NCI-H1105 (cell line): ENCODE measurements around the gene MTG1.

ENCODE experiments used
- DNase-seq: peaks from one replicate; lab custom pipeline; 2025; lab: John Stamatoyannopoulos, UW

Gene MTG1, protein sequence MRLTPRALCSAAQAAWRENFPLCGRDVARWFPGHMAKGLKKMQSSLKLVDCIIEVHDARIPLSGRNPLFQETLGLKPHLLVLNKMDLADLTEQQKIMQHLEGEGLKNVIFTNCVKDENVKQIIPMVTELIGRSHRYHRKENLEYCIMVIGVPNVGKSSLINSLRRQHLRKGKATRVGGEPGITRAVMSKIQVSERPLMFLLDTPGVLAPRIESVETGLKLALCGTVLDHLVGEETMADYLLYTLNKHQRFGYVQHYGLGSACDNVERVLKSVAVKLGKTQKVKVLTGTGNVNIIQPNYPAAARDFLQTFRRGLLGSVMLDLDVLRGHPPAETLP

DNA sequence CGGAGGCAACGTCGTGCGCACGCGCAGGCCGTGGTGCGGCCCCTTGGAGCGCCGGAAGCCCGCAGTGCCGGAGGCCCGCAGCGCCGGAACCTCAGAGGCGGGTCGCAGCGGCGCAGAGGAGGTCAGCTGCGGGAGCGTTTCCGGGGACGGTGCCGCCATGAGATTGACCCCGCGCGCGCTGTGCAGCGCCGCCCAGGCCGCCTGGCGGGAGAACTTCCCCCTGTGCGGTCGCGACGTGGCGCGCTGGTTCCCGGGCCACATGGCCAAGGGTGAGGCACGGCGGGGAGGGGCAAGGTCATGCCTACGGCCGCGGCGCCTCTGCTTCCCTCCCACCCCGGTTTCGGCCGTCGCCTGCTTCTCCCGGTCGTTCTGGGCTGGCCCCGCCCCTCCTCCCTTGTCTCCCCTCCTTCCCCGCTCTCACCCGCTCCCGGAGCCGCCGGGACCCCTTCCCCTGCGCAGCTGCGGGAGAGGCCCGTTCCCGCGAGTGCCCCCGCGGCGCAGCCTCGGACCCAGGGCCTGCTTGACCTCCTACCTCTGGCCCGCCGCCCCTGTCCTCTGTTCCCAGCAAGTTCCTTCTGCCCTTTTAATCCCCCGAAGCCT lies at the start of gene MTG1:
TSS of gene MTG1 (plus strand) at position 94 of the 600 bp plus-strand sequence. CDS start at position 158, 64 bp downstream.
- DNase-seq, result peak; percentile 82

DNA sequence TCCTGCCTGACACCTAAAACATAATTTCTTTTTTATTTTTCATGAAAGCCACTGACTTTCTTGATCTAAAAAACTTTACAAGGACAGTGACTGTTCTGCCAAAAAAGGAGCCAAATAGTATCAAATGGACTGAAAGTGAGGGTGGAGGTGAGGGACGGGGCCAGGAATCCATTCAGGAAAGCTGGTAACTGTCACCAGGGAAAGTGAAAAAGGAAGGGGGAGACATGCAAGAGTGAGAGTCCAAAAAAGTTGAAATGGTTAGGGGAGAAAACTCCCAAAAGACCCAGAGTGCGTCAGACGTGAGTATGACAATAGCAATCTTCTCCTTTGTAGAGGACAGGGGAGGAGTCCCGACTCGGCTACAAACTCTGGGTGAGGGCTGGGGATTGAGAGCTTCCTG lies 49.7 kb upstream of the MTG1 start:
- no peak for DNase-seq

DNA sequence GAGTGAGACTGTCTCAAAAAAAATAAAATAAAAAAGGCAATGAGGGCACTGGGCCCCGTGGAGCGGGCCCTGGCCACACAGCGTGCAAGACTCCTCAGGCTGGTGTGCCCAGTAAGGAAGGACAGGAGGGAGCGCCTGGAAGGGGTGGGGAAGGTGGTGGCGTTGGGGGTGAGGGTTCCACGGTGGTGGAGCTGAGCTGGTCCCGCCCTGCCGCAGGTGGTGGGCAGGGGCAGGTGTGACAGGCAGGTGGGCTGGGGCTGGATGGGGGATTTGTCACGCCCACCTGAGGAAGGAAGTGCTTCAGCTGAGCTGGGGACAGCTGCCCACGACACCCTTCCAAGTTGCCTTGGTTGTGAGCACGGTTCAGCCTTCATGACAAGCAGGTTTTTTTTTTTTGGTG lies 47.5 kb upstream of the MTG1 start:
- no peak for DNase-seq

DNA sequence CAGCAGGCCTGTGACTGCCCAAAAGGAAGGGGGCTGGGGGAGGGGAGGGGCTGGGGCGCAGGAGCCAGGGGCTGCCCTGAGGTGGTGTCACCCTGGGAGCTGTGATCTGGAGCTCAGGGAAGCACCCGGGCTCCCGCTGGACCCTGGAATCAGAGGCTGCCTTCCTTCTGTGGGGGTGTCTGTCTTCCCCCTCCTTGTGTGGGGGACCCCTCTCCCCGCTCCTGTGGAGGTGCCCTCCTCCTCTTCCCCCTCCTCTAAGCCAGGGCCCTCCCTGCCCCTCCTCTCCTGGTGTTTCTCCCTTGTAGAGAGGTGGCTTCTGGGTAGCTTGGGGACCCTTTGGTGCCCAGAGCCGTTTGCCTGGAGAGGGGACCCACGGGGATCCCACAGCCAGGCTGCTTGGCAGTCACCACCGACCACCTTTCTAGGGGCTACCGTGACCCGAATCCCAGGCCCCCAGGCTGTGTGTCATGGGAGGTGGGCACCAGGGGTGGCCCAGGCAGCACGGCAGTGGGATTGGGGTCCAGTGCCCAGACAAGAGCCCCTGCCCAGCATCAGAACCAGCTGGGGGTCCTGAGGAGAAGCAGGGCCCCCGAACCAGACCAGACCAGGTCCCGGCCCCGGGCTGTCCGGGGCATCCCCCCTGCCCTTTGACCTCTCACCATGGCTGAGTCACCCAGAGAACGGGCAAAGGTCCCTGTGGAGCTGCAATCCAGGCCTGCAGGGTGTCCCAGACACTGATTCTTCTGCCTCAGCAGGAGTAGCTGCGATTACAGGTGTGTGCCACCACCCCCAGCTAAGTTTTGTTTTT lies 46.0 kb upstream of the MTG1 start:
- DNase-seq, result no peak

DNA sequence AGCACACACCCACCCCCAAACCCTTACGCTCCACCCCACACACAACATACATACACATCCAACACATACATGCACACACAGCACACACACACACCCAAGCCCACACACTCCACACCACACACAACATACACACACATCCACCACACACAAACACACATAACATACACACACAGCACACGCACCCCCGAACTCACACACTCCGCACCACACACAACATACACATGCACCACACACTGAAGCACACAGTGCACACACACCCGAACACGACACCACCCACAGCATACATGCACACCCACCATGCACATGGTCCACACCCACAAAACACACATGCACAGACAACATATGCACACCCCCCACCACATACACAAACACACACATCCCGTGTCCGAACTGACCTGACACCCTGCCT lies 44.8 kb upstream of the MTG1 start:
- no peak for DNase-seq

DNA sequence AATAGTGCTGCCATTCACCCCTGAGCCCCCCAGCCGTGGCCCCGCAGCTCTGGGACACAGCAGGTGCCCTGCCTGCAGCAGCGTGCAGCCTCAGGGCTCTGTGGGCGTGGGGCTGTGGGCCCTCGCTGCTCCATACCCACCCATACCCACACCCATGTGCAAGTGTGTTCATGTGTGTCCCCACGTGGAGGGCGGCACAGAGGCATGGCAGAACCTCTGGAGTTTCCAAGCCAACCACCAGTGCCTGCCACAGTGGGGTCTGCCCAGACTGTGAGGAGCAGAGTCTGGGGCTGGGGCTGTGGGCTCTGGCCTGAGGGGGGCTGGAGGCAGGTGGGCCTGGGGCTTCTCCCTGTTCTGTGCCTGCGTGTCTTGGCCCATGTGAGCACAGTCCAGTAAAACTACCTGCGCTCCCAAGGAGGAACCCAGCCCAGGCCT lies 44.4 kb upstream of the MTG1 start:
- DNase-seq, result no peak

DNA sequence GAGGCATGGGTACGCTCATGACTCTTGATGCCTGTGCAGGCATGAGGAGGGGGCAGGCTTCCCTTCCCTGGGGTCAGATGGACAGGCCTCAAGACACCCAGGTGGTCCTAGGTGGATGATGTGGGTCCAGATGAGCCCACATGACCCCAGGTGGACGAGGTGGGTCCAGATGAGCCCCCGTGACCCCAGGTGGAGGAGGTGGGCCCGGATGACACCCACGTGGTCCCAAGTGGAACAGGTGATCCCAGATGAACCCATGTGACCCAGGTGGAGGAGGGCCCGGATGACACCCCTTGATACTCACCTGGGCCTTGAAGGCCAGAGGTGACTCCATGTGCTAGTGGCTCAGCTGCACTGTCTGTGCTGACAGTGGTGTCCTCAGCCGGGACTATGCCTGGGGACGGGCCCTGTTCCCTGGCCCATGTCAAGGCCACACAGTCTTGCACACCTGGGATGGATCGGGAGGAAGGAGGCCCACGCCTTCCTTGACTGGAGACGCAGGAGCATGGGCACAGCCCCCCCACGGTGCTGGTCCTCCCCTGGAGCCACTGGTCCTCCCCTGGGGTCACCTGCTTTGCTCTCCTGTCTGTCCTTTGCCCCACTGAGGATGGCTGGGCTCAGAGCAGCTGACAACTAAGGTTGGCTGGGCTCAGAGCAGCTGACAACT lies 43.5 kb upstream of the MTG1 start:
- DNase-seq, result no peak

DNA sequence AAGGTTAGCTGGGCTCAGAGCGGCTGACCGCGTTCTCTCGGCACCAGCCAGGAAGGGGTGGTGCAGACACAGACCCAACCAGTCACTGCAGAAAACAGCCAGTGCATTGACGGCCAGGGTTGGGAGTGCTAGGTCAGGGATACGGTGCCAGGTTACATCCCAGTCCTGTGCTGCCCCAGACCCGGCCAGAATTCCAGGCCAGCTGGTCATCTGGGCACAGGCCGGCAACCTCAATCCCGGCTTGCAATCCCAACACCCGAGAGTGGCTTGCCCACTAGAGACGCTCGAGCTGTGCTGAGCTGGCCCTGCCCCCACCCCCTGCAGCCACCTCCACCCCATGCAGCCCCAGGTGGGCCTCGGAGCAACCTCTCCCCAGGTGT lies 43.0 kb upstream of the MTG1 start:
- DNase-seq, result no peak

DNA sequence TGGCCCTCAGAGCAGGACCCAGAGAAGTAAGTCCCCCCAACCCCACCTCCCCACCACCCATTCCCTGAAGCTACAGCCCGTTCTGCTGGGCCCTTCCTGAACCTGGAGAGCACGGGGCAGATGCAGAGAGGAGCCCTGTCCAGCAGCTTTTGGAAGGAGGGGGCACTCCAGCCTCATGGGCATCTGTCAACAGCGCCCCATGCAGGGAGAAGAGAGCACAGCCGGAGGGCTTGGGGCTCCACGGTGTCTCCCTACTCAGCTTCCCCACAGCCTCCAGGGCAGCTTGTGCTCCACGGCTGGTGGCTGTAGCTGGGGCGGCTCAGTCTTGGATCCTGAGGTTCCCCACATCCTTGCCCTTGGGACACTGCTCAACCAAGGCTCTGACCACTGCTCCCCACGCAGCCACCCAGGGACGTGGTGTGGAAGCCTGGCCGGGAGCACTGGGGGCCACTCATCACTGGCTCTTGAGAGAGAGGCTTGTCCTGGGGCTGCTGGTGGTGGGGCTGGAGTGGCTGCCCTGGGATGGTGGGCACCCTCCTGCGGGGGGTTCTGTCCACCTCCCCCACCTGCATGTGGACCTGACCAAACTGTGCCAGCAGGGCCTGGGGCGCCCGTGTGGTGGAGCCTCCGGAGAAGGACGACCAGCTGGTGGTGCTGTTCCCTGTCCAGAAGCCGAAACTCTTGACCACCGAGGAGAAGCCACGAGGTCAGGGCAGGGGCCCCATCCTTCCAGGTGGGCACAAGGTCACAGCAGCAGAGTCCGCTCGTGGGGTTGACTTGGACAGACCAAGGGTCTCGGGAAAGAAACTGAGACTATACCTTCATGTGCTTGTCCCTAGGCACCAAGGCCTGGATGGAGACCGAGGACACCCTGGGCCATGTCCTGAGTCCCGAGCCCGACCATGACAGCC lies 42.3 kb upstream of the MTG1 start:
- DNase-seq, result no peak

DNA sequence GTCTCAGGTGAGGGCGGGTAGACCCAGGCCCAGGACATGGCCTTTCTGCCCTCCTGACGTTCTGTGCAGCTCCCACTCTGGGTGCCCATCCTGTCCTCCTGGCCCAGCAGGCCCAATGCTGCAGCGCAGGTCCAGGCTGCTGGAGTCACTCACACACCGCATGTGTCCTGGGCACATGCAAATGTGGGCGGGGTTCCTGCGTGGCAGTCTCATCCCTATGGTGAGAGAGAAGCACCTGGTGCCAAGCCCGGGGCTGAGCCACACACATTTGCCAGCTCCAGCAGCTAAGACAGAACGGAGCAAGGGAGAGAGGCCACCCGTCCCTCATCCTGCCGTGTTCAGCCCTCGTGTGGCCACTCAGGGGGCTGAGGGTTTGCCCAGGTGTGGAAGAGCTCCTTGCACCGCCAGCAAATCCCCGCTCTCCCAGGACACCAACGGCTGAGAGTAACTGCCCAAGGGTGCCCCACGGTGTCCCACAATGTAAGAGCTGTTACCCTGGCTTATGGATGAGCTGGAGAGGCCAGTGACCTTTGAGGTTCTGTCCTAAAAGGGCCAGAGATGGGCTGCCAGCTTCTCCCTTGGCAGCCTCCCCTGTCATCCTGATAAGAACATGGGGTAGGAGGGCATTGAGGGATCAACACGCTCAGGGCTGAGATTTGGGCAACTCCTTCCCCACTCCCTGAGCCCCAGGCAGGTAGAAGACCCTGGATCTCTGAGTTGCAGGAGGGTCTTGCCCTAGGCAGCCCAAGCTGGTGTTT lies 40.6 kb upstream of the MTG1 start:
- no peak for DNase-seq

DNA sequence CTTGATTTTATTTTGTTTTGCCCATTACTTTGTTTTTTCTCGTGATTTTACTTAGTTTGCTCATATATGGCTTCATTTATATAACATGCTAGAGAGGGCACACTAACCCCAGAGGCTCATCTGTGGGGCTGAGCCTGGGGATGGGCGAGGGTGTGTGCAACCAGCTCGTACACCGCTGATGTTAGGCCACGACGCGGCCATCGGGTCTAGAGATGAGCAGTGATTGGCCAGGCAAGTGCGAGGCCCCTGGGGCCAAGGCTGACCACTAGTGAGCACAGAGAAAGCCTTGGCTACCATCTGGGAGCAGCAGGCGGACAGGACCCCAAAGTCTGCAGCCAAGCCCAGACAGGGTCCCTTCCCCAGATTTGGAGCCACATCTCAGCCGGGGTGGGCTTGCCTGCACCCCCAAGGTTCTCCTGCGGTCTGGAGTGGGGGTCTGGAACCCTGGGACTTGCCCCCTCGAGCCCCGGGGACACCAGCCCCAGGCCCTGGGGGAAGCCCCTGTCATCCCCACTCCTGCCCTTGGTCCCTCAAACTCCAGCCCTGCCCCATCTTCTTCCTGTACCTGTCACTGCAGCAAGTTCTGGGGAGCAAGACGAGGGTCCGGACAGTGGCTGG lies 39.9 kb upstream of the MTG1 start:
- DNase-seq, result no peak

DNA sequence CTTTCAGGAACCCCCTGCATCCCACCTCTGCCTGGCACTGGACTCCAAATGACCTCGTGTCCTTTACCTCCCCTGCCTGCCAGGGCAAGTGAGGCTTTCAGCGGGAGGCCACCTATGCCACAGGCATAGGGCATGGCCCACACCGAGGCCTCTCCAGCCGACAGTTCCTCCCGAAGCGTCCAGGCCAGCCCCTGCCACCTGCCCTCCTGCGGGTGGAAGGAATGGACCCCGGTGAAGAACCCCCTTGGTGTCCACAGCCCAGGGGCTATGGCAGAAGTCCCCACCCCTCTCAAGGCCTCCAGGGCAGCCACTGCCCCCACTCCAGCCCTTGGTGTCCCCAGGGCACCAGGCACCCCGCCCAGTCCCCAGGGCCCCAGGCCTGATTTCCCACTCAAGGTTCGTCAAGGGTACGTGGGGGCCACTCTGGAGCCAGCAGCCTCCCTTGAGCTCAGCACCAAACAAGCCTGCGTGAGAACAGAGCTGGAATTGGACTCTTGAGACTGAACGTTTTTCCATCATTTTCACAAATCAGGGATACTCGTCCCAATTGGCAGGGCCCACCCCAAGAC lies 39.2 kb upstream of the MTG1 start:
- DNase-seq, result no peak

DNA sequence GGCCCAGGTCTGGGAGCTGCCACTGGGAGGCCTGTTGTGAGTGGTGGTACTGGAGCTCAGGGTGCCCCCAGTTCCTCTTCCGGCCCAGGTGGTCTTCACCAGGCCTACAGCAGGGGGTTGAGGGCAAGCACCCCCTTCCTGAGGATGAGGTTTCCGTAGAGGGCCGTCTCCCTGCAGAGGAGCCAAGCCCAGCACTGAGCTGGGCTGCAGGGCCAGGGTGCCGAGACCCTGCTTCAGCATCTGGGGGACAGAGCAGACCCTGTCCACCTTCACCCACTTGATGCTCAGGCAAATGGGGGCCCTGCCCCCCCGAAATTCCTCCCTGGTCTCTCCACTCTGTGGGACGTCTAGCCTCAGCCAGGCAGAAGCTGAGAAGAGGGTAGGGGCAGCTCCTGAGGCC lies 38.7 kb upstream of the MTG1 start:
- no peak for DNase-seq

DNA sequence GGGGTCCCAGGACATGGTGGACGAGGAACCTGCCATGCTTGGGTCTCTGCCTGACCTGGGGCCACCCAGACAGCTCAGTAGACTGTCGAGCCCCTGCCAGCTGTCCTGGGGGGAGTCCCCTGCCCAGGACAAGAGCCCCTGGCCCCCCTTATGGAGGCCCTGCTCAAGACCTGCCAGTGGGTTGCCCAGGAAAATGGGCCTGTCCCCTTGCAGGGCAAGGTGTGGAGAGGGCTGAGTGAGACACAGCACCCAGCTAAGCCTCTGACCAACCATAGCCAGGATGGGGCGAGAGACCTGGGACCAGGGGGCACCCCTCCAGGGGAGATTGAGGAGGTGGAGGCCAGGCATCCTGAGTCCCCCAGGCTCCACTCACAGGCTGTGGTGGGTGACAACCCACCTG lies 38.0 kb upstream of the MTG1 start:
- DNase-seq, result no peak

DNA sequence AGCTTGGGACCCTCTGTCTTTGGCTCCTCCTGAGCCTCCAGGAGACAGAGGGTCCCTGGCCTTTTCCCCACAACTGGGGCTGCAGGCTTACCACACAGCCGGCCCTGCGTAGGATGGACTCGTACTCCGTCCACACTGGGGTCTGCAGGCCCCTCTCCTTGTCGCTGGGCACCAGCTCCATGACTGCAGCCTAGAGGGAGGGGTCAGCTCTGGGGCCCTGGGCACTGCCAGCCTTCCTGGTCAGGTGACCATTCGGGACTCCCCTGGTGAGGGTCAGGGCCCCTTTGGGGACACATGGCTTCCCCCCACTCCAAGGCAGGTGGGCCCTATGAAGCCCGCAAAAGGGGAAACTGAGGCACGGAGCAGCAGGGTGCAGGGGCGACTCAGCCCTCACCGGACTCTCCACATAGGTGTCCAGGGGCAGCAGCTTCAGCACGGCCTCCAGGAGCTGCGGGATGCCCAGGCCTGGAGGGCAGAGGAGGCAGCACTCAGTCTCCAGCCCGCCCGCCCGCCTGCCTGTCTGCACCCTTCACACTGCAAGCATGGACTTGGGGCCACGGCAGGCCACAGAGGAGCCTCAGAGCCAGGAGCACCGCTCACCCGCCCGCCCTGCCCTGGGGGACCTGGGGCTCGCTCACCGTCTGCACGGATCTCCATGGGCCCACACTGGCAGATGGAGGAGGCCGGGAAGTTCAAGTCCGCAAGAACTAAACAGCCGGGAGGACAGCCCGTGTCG lies 37.2 kb upstream of the MTG1 start:
- DNase-seq, result no peak

DNA sequence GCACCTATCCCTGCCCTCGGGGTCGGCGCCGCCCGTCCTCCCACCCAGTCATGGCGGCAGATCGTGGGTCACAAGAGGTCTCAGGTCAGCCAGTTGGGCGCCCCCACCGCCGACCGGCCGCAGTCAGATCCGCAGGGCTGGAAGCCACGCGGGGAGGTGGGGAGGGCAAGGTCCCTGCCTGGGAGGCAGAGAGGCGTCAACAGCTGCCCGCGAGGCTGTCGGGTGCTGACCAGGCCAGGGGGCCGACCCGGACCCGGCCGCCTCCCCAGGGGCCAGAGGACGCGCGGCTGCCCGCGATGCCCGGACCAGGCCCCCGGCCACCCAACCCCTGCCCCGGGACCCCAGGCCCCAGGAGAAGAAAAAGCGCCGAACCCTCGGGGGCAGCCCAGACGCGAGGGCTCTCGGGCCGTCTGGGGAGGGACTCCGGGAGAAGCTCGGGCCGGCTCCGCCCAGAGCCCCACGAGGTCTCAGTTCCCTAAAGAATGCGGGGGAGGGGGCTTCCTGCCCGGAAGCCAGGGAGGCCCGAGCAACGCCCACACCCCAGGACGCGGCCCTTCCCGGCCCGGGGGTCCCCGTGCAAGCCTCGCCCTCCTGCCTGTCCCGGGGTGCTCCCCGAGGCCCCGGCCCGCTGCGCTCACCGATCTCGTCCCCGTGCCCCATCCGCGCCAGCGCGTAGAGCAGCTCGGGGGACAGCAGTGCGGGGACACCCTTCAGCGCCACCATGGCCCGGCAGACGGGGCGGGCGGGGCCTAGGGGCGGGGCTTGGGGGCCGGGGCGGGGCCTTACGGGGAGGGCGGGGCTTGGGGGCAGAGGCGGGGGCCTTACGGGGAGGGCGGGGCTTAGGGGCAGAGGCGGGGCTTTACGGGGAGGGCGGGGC lies 36.4 kb upstream of the MTG1 start, which contains the start of gene FUOM:
TSS of gene FUOM (minus strand) at position 735 of the 877 bp plus-strand sequence. CDS start at position 723, 12 bp downstream.
- no peak for DNase-seq

DNA sequence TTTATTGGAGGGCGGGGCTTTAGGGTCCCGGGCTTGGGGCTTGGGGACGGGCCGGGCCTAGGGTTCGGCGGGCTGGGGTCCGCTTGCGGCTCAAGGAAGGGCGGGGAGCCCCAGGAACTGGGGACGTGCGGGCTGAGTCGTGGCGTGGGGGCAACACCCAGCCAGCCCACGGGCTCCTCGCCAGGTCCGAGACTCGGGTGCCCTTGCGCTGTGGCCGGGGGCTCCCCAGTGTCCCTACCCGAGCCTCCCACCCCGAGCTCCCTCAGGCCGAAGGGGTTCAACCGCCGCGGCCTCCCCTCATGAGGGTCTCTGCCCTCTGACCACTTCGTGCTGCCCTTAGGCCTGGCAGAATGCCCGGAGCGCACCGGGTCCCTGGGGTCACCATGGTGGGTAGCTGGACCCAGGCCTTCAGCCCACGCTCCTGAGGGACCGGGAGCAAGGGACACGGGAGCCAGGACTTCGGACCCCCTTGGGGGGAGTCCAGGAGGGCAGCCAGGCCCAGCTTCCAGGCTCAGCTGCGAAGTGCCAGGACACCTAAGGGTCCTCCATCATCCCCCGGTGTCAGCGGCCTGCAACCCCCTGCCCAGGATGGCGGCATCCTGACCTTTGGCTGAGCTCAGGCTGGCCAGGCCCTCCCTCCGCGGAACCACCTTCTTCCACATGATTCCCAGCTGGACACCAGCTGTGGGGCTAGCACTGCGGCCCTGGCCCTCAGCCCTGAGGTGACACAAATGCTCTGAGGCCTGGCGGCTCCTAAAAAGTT lies 35.6 kb upstream of the MTG1 start:
- no peak for DNase-seq
